ENCODE results near the gene PXYLP1. TPM values are rescaled to one million over a fixed set of nuclear protein-coding genes. Genes with fewer than 3 reads are reported as not detected.

PXYLP1 gene
- polyA plus RNA-seq, 3 donors, result 4.1 to 10.9 (median 5.8) TPM

- no peak overlapping the region for H3K4me2 ChIP-seq (replicated peaks; ENCODE audit: extremely low read depth, low read length, poor library complexity, severe bottlenecking)
- H3K9me3 Mint-ChIP-seq, result peaks cover 0 to 3% (median 0%) of the 10 kb centered on the region in 7 donors
- H3K27me3 ChIP-seq (ENCODE audit: control insufficient read depth in 2 of 2, insufficient read depth in 2 of 2, low read length in 2 of 2), result no peaks in the 10 kb centered on the region
- H3K4me1 ChIP-seq (ENCODE audit: control insufficient read depth in 1 of 2, insufficient read depth in 2 of 2, low read length in 2 of 2), result no peaks in the 10 kb centered on the region
- H3K36me3 Mint-ChIP-seq, result no peaks in the 10 kb centered on the region
- no peak for TF ChIP-seq CTCF (IDR thresholded peaks at IDR 0.05)
- no peak overlapping the region for H3K9ac ChIP-seq (ENCODE audit: insufficient read depth, low read length, poor library complexity, severe bottlenecking)
- intact Hi-C loops (cut with micrococcal nuclease), result no loop called here
- no peak overlapping the region for H3K27ac Mint-ChIP-seq
- peaks cover 0 to 2% (median 1%) of the 10 kb centered on the region in 3 donors for H3K27me3 Mint-ChIP-seq (ENCODE audit: low read depth in 3 of 3)
- no peak overlapping the region for H3K4me3 ChIP-seq (replicated peaks in 1 of 3; ENCODE audit: low read depth in 2 of 3, low read length in 3 of 3)
- no peaks in the 10 kb centered on the region for H3K9me3 ChIP-seq (replicated peaks in 1 of 2; ENCODE audit: control insufficient read depth in 1 of 2, insufficient read depth in 1 of 2, low read length in 2 of 2)
- 88% methylated on average over 6 of the region's 7 CpGs for WGBS (ENCODE audit: insufficient coverage)
- H4K20me1 ChIP-seq (ENCODE audit: insufficient read depth, low read length), result no peaks in the 10 kb centered on the region
- no peak overlapping the region for H3K27ac ChIP-seq (ENCODE audit: low read depth in 1 of 2, low read length in 2 of 2)
- H3K4me1 Mint-ChIP-seq, result no peaks in the 10 kb centered on the region
- no peak overlapping the region for H2AFZ ChIP-seq (ENCODE audit: insufficient read depth, low read depth, low read length, poor library complexity, severe bottlenecking)
- no peak overlapping the region for H3K4me3 Mint-ChIP-seq
- no peaks in the 10 kb centered on the region for H3K36me3 ChIP-seq (replicated peaks in 1 of 2; ENCODE audit: control insufficient read depth in 1 of 2, insufficient read depth in 2 of 2, low read length in 2 of 2)
- H3K79me2 ChIP-seq (ENCODE audit: insufficient read depth, low read length), result no peaks in the 10 kb centered on the region
- DNase-seq, result no peak
These were observed 96.9 kb downstream of the PXYLP1 start for GRCh38 chr3:141328286-141329166.

GRCh38 chr3:141330235-141330634 is 98.6 kb downstream of the PXYLP1 start:
- Histone ChIP-seq H3K9me3 (replicated peaks in 1 of 2; ENCODE audit: control insufficient read depth in 1 of 2, insufficient read depth in 1 of 2, low read length in 2 of 2) (no peaks in the 10 kb centered on the region), H3K27me3 (ENCODE audit: control insufficient read depth in 2 of 2, insufficient read depth in 2 of 2, low read length in 2 of 2) (no peaks in the 10 kb centered on the region), H3K27ac (ENCODE audit: low read depth in 1 of 2, low read length in 2 of 2) (no peak overlapping the region), H3K4me3 (replicated peaks in 1 of 3; ENCODE audit: low read depth in 2 of 3, low read length in 3 of 3) (no peak overlapping the region), H3K4me1 (ENCODE audit: control insufficient read depth in 1 of 2, insufficient read depth in 2 of 2, low read length in 2 of 2) (no peaks in the 10 kb centered on the region), H3K4me2 (replicated peaks; ENCODE audit: extremely low read depth, low read length, poor library complexity, severe bottlenecking) (no peak overlapping the region), H3K36me3 (replicated peaks in 1 of 2; ENCODE audit: control insufficient read depth in 1 of 2, insufficient read depth in 2 of 2, low read length in 2 of 2) (no peaks in the 10 kb centered on the region), H3K9ac (ENCODE audit: insufficient read depth, low read length, poor library complexity, severe bottlenecking) (no peak overlapping the region), H4K20me1 (ENCODE audit: insufficient read depth, low read length) (no peaks in the 10 kb centered on the region), H2AFZ (ENCODE audit: insufficient read depth, low read depth, low read length, poor library complexity, severe bottlenecking) (no peak overlapping the region), H3K79me2 (ENCODE audit: insufficient read depth, low read length) (no peaks in the 10 kb centered on the region)
- Mint-ChIP-seq H3K36me3 (no peaks in the 10 kb centered on the region), H3K27me3 (ENCODE audit: low read depth in 3 of 3) (peaks cover 1 to 4% (median 2%) of the 10 kb centered on the region in 3 donors), H3K9me3 (peaks cover 0 to 4% (median 3%) of the 10 kb centered on the region in 7 donors), H3K4me3 (no peak overlapping the region), H3K27ac (no peak overlapping the region), H3K4me1 (no peaks in the 10 kb centered on the region)
- no peak for DNase-seq
- no peak for TF ChIP-seq CTCF (IDR thresholded peaks at IDR 0.05)
- 94% methylated on average over 2 of the region's 3 CpGs for WGBS (ENCODE audit: insufficient coverage)
- intact Hi-C loops (cut with micrococcal nuclease), result no loop called here
